ENCODE data around the gene AMZ2.
A peak's percentile ranks its signal among the peaks of the same experiment; 100 is the strongest.
"Not testable (repeated sequence)": the region's sequence is repeated elsewhere in the genome, so short reads cannot be mapped to it uniquely, and the experiment has no call there.

Gene AMZ2

DNA sequence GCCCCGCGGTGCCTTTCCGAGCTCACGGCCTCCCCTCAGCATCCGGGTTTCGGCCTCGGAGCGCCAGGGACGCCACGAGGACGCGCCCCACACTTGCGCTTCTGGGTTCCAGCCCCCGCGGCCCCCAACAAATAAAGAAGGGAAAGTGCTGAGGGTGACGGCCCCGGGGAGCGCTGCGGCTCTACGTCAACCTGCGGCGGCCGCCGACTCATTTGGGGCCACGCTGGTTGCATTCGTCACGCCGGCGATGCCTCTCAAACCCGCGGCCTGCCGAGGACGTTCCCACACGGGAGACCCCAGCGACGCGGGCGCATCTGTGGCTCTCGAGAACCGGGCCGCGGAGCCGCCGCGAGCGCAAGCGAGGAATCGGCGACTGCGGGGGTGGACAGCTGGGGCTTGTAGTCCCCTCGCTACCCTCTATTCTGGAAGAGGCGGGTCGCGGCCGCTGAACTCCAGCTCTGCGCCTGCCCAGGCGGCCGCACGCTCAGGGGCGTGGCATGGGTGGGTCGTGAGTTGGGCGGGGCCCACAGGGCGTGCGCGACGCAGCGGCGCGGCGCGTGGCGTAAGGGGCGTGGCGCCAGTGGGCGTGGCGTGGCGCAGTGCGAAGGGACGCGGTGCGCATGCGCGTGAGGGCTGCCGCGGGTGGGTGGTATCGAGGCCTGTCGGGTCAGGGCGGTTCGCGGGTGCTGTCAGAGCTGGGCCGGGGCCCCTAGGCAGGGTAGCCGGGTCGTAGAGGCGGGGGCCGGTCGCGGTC is at the start of gene AMZ2:
TSS of gene AMZ2 (plus strand) at position 599 of the 754 bp plus-strand sequence. CDS start 2,145 bp downstream, outside the sequence.
- peak; percentile 91 for DNase-seq (ENCODE audit: low read depth)
- peak within 1 kb of the TSS; percentile 83 for H3K4me3 ChIP-seq (ENCODE audit: low read length)
- TF ChIP-seq, protein P1, sequence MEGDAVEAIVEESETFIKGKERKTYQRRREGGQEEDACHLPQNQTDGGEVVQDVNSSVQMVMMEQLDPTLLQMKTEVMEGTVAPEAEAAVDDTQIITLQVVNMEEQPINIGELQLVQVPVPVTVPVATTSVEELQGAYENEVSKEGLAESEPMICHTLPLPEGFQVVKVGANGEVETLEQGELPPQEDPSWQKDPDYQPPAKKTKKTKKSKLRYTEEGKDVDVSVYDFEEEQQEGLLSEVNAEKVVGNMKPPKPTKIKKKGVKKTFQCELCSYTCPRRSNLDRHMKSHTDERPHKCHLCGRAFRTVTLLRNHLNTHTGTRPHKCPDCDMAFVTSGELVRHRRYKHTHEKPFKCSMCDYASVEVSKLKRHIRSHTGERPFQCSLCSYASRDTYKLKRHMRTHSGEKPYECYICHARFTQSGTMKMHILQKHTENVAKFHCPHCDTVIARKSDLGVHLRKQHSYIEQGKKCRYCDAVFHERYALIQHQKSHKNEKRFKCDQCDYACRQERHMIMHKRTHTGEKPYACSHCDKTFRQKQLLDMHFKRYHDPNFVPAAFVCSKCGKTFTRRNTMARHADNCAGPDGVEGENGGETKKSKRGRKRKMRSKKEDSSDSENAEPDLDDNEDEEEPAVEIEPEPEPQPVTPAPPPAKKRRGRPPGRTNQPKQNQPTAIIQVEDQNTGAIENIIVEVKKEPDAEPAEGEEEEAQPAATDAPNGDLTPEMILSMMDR (IDR thresholded peaks at IDR 0.05; ENCODE audit: insufficient read depth, low read depth, low read length, missing control alignments) = no peak

- TF ChIP-seq, protein P1 (IDR thresholded peaks at IDR 0.05; ENCODE audit: insufficient read depth, low read depth, low read length, missing control alignments) = no peak
- no peak overlapping the region for H3K4me3 ChIP-seq (ENCODE audit: low read length)
- DNase-seq (ENCODE audit: low read depth) = peak; percentile 44
Measured at GRCh38 chr17:68198931-68199836, 48.7 kb upstream of the AMZ2 start.

DNA sequence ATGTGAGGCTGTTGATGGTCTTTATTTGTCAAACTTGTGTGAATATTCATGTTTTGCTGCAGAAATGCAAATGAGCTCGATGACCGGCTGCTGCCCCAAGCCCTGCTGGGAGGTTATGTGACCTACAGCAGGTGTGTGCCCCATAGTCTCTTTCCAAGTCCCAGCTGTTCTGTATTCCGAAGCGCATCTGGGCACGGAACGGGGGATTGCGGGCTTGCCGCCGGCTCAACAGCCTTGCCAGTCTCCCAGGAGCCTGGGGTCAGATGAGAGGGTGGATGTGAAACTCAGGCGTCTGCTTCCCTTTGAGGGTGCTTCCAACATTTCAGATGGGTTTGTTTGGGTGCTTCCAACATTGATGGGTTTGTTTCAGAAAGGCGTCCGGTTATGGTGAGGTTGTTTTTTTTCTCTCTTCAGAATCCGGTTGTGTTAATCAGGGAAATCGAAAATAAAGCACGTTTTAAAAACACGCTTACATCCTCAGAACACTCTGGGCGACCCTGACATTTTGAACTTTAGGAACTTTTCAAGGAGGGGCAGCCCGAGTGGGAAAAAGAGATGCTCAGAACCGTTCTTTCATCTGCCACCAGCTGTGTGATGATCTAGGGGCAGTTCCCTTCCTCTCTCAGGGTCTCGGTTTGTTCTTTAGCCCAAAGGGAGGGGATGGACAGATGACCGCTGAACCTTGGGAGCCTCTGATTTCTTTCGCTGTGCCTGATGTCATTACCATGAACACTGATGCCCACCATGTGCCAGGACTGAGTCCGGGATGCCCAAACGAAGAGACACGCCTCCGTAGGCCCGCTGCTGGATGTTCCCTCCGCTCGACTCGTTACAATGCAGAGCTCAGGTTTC is 47.8 kb upstream of the AMZ2 start:
- TF ChIP-seq, protein P1 (IDR thresholded peaks at IDR 0.05; ENCODE audit: insufficient read depth, low read depth, low read length, missing control alignments) = no peak
- H3K4me3 ChIP-seq (ENCODE audit: low read length) = no peak overlapping the region
- DNase-seq (ENCODE audit: low read depth) = no peak

- H3K4me3 ChIP-seq (ENCODE audit: low read length) = no peak overlapping the region
- TF ChIP-seq, protein P1 (IDR thresholded peaks at IDR 0.05; ENCODE audit: insufficient read depth, low read depth, low read length, missing control alignments) = peak; percentile 83
- DNase-seq (ENCODE audit: low read depth) = peak; percentile 64
Measured at GRCh38 chr17:68200689-68201417, 47.0 kb upstream of the AMZ2 start.

- not testable (repeated sequence) for H3K4me3 ChIP-seq (ENCODE audit: low read length); DNase-seq (ENCODE audit: low read depth)
Measured at GRCh38 chr17:68201418-68201771, 46.4 kb upstream of the AMZ2 start.

GRCh38 chr17:68202321-68202720 is 45.5 kb upstream of the AMZ2 start:
- not testable (repeated sequence) for H3K4me3 ChIP-seq (ENCODE audit: low read length); DNase-seq (ENCODE audit: low read depth)

- H3K4me3 ChIP-seq (ENCODE audit: low read length) = peak overlapping the region; percentile 72
- TF ChIP-seq, protein P1 (IDR thresholded peaks at IDR 0.05; ENCODE audit: insufficient read depth, low read depth, low read length, missing control alignments) = no peak
- no peak for DNase-seq (ENCODE audit: low read depth)
Measured at GRCh38 chr17:68204736-68205135, 43.1 kb upstream of the AMZ2 start.
